Central memory CD8-positive, alpha-beta T cell (primary cell): ENCODE data around the gene UNC13D.
"Not testable (repeated sequence)": the region's sequence is repeated elsewhere in the genome, so short reads cannot be mapped to it uniquely, and the experiment has no call there.

Experiments used
- ATAC-seq: fragments of 150-1000 bp; cut with Tn5 transposase; replicated peaks from 2 replicates; pipeline ENCODE4 v1.10.0; 2022; ENCODE audit warnings: mild to moderate bottlenecking, moderate FRiP score, moderate number of reproducible peaks; ENCODE audit not compliant: poor library complexity, severe bottlenecking; ENCODE audit errors: extremely low read depth
- DNase-seq, 2 donors: peaks; one replicate each; pipeline ENCODE4 v3.0.0; 2021; ENCODE audit warnings: low spot score in 2 of 2
- H3K27ac Mint-ChIP-seq: one replicate; pipeline ENCODE4 v1.8.0; 2022; ENCODE audit warnings: low read depth, mild to moderate bottlenecking, moderate library complexity, mixed read lengths
- H3K27me3 Mint-ChIP-seq: one replicate; pipeline ENCODE4 v1.8.0; 2022; ENCODE audit warnings: mixed read lengths
- H3K36me3 Mint-ChIP-seq: one replicate; pipeline ENCODE4 v1.8.0; 2022; ENCODE audit warnings: mild to moderate bottlenecking, moderate library complexity, mixed read lengths; ENCODE audit not compliant: insufficient read depth
- H3K4me1 Mint-ChIP-seq: one replicate; pipeline ENCODE4 v1.8.0; 2022; ENCODE audit warnings: mixed read lengths
- H3K4me3 Mint-ChIP-seq: one replicate; pipeline ENCODE4 v1.8.0; 2022; ENCODE audit warnings: mild to moderate bottlenecking, moderate library complexity, mixed read lengths
- H3K9me3 Mint-ChIP-seq: one replicate; pipeline ENCODE4 v1.8.0; 2022; ENCODE audit warnings: mixed read lengths

The UNC13D gene

DNA sequence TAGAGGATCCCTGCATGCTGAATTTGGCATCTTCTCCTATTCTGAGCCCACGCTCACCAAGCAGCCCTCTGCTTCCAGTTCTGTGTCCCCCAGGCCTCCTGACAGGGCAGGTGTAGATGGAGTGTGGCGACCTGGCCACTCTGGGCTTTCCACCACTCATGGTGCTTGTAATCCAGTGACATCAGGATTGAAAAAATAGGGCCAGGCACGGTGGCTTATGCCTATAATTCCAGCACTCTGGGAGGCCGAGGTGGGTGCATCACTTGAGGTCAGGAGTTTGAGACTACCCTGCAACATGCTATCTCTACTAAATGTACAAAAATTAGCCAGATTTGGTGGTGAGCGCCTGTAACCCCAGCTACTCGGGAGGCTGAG is 30.2 kb downstream of the UNC13D start:
- DNase-seq (no peak), ATAC-seq (no peak)
- Mint-ChIP-seq H3K9me3 (no peaks in the 10 kb centered on the region), H3K27ac (no peak overlapping the region), H3K27me3 (no peaks in the 10 kb centered on the region), H3K4me1 (peaks cover 4% of the 10 kb centered on the region), H3K4me3 (no peak overlapping the region), H3K36me3 (peaks cover 15% of the 10 kb centered on the region)

DNA sequence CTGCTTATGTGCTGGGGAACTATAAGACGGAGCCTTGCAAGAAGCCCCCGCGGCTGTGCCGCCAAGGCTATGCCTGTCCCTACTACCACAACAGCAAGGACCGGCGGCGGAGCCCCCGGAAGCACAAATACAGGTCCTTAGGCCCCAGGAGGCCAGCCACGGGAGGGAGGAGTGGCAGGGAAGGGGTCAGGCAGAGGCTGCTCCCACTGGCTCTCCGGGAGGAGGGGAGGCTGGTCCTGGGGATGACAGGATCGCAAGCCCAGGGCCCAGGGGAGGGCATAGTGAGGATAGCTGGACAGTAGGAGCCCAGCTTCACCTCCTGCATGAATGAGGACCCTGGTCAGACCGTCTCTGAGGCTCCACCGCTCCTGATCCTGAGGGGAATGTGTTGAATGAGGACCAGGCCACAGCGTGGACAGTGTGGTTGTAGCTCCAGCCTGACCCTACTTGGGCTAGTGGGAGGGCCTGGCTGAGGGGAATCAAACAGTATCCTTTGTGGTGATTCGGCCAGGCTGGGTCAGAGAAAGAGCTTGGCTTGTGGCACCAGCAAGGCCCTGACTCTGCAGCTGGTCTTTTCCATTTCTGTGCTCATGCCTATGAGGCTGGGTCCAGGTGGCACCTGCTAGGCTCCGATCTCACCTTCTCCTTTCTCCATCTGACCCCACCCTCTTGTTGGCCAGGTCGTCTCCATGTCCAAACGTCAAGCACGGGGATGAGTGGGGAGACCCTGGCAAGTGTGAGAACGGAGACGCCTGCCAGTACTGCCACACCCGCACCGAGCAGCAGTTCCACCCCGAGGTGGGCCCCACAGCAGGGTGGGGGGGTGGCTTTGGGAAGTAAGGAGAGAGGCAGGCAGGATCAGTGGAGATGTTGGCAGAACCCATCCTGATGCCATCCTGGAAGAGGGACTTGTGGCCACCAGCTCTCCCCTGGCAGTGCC is 30.9 kb downstream of the UNC13D start:
- H3K27ac Mint-ChIP-seq, result no peak overlapping the region
- no peak for ATAC-seq
- H3K36me3 Mint-ChIP-seq, result peaks cover 13% of the 10 kb centered on the region
- H3K4me1 Mint-ChIP-seq, result peaks cover 4% of the 10 kb centered on the region
- DNase-seq, result no peak
- no peaks in the 10 kb centered on the region for H3K27me3 Mint-ChIP-seq
- no peaks in the 10 kb centered on the region for H3K9me3 Mint-ChIP-seq
- H3K4me3 Mint-ChIP-seq, result no peak overlapping the region

DNA sequence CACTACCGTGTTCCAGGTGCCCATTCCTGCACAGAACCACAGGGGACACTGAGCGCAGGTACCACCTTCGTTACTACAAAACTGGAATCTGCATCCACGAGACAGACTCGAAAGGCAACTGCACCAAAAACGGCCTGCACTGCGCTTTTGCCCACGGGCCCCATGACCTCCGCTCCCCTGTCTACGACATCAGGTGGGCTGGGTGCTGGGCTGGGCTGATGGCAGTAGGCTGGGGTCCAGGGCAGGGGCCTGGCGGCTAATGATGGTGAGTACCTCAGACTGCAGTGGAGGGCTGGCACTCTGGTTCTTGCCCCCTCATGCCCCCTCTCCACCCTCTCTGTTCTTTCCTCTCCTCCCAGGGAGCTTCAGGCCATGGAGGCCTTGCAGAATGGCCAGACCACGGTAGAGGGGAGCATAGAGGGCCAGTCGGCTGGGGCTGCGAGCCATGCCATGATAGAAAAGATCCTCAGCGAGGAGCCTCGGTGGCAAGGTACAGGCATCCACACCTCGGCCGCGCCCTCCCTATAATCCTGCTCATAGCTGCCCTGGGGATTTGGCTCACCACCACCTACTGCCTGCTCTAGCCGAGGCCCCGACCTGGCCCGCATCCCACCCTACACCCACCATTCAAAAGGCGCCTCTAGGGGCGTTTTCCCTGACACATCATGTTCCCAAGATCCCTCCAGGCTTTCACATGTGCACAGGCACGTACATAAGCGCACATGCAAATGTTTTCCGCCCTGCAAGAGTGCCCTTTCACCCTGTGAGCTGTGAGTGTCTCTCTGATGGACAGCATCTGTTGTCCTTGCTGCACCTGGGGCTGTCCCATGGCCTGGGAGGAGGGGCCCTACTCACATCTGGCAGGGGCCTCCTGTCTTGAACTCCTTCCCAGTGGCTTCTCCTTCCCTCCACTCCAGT is 31.8 kb downstream of the UNC13D start:
- peaks cover 11% of the 10 kb centered on the region for H3K36me3 Mint-ChIP-seq
- no peaks in the 10 kb centered on the region for H3K27me3 Mint-ChIP-seq
- no peaks in the 10 kb centered on the region for H3K9me3 Mint-ChIP-seq
- H3K4me1 Mint-ChIP-seq, result peaks cover 5% of the 10 kb centered on the region
- ATAC-seq, result no peak
- H3K4me3 Mint-ChIP-seq, result no peak overlapping the region
- no peak overlapping the region for H3K27ac Mint-ChIP-seq
- no peak for DNase-seq

DNA sequence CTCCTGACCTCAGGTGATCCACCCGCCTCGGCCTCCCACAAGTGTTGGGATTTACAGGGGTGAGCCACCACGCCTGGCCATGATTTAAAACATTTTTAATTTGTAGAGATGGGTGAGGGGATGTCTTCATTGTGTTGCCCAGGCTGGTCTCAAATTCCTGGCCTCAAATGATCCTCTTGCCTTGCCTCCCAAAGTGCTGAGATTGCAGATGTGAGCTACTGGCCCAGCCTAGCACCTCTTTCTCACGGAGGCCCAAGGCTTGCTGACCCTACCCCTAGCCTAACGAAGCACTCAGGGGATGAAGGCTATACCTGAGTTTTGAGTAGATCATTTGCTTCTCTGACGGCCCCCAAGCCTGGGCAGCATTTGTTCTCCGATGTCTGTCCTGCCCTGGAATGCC is 33.0 kb downstream of the UNC13D start:
- no peak for DNase-seq
- no peak overlapping the region for H3K27ac Mint-ChIP-seq
- H3K4me1 Mint-ChIP-seq, result peaks cover 5% of the 10 kb centered on the region
- peaks cover 10% of the 10 kb centered on the region for H3K36me3 Mint-ChIP-seq
- H3K9me3 Mint-ChIP-seq, result no peaks in the 10 kb centered on the region
- H3K4me3 Mint-ChIP-seq, result no peak overlapping the region
- no peak for ATAC-seq
- no peaks in the 10 kb centered on the region for H3K27me3 Mint-ChIP-seq

DNA sequence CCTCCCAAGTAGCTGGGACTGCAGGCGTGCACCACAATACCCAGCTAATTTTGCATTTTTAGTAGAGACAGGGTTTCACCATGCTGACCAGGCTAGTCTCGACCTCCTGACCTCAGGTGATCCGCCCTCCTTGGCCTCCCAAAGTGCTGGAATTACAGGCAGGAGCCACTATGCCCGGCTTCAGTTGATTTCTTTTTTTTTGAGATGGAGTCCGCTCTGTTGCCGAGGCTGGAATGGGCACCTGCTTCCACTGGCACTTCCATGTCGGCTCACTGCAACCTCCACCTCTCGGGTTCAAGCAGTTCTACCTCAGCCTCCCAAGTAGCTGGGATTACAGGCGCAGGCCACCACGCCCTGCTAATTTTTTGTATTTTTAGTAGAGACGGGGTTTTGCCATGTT is 33.4 kb downstream of the UNC13D start:
- not testable (repeated sequence) for H3K27ac Mint-ChIP-seq, H3K4me3 Mint-ChIP-seq, ATAC-seq, H3K4me1 Mint-ChIP-seq, DNase-seq, H3K9me3 Mint-ChIP-seq, H3K27me3 Mint-ChIP-seq
- H3K36me3 Mint-ChIP-seq, result peaks cover 10% of the 10 kb centered on the region

DNA sequence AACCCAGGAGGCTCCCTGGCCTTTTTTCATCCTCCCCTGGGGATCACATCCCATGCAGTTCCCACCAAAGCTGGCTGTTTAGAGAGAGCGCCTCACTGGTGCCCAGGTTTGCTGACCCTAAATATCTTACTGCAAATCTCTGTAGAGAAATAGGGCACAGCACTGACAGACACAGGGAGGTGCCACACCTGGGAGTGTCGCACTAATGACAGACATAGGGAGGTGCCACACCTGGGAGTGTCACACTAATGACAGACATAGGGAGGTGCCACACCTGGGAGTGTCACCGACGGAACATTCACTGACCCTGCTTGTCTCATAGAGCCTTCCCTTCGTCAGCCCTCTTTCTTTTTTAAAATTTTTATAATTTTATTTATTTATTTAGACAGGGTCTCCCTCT is 34.0 kb downstream of the UNC13D start:
- Mint-ChIP-seq H3K27ac (no peak overlapping the region), H3K36me3 (peaks cover 11% of the 10 kb centered on the region), H3K27me3 (no peaks in the 10 kb centered on the region), H3K4me1 (peaks cover 5% of the 10 kb centered on the region), H3K9me3 (no peaks in the 10 kb centered on the region), H3K4me3 (no peak overlapping the region)
- no peak for ATAC-seq
- DNase-seq, result no peak

DNA sequence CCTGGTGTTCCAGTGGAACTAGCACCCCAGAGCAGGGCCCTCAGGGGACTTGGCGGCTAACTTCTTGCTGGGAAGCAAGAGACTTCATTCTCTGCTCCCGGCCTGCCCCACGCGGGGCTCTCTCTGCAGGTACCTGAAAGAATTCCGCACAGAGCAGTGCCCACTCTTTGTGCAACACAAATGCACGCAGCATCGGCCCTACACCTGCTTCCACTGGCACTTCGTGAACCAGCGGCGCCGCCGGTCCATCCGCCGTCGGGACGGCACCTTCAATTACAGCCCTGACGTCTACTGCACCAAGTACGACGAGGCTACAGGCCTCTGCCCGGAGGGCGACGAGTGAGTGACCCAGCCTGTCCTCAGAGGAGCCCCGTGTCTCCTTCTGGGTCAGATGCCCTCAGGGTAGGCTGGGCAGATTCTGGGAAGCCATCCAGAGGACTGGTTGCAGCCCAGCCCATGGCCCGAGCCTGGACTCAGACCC is 34.5 kb downstream of the UNC13D start:
- DNase-seq (no peak), ATAC-seq (no peak)
- Mint-ChIP-seq H3K27me3 (no peaks in the 10 kb centered on the region), H3K36me3 (peaks cover 11% of the 10 kb centered on the region), H3K4me1 (peaks cover 5% of the 10 kb centered on the region), H3K27ac (no peak overlapping the region), H3K4me3 (no peak overlapping the region), H3K9me3 (no peaks in the 10 kb centered on the region)

DNA sequence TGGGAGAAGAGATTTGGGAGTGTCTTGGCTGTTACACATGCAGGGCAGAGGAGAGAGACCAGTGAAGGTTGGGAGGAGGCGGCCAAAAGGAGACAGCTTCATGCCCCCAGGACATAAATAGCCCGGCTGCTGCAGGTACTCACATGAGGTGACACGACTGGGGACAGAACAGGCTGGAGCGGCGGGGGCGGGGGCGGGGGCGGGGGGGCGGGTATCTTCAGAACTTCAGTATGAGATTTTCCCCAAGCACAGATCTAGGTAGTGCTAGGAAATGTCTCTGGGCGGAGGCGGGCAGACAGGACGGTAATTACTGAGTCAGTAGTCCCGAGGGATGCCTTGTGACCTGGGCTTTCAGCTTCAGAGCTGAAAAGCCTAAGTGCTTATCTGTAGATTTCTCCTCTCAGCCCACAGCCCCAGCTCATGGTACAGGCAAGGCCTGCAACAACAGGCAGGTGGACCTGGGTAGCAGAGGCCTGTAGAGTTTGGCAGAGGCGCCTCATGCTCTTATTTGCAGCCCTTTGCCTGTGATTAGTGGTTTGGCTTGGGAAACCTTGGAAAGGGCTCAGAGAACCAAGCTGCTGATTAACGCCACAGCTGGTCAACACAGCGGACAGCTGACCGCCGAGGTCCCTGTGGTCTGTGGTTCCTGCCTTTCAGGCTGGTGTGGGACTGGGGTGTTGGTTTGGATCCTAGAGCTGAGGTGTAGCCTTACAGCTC is 35.1 kb downstream of the UNC13D start:
- DNase-seq, result no peak
- peaks cover 5% of the 10 kb centered on the region for H3K4me1 Mint-ChIP-seq
- ATAC-seq, result no peak
- H3K9me3 Mint-ChIP-seq, result no peaks in the 10 kb centered on the region
- no peaks in the 10 kb centered on the region for H3K27me3 Mint-ChIP-seq
- H3K4me3 Mint-ChIP-seq, result no peak overlapping the region
- H3K27ac Mint-ChIP-seq, result peak overlapping the region; percentile 3
- peaks cover 10% of the 10 kb centered on the region for H3K36me3 Mint-ChIP-seq

DNA sequence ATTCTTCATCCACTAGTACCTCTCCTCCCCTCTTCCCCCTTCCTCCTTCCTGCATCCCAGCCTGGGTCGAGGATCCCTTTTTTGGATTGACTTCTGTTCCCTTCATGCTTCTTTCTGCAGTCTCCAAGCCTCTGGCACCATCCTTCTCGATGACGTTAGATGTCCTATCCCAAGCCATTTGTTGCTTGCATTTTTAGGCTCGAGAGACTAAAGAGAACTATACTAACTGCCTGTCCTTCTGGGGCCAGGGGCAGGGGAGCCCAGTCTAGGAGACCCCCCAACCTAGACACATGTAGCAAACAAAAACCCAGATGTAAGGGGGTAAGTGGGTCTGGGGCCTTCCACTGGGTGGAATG is 35.7 kb downstream of the UNC13D start:
- Mint-ChIP-seq H3K9me3 (no peaks in the 10 kb centered on the region), H3K4me1 (peaks cover 5% of the 10 kb centered on the region), H3K36me3 (peaks cover 7% of the 10 kb centered on the region), H3K4me3 (no peak overlapping the region), H3K27ac (peak overlapping the region; percentile 3), H3K27me3 (no peaks in the 10 kb centered on the region)
- DNase-seq (no peak), ATAC-seq (no peak)

DNA sequence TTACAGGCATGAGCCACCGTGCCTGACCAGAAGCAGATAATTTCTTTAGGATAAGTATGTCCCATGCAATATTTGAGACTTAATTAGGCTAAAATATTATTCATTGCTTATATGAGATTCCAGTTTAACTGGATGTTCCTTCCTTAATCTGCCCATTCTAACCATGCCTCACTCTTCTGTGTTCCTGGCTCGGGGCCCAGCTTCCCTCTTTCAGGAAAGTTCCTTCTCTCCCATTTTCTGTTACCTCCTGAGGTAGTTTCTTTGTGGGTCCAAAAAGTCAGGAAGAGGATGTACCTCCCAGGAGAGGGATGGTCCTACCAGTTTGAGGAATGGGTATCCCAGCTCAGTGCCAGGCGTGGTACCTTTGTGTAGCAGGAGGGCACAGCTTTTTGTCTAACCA is 36.3 kb downstream of the UNC13D start:
- no peaks in the 10 kb centered on the region for H3K9me3 Mint-ChIP-seq
- no peak overlapping the region for H3K4me3 Mint-ChIP-seq
- H3K4me1 Mint-ChIP-seq, result peaks cover 5% of the 10 kb centered on the region
- no peaks in the 10 kb centered on the region for H3K27me3 Mint-ChIP-seq
- H3K27ac Mint-ChIP-seq, result no peak overlapping the region
- DNase-seq (no peak), ATAC-seq (no peak)
- H3K36me3 Mint-ChIP-seq, result peaks cover 9% of the 10 kb centered on the region

DNA sequence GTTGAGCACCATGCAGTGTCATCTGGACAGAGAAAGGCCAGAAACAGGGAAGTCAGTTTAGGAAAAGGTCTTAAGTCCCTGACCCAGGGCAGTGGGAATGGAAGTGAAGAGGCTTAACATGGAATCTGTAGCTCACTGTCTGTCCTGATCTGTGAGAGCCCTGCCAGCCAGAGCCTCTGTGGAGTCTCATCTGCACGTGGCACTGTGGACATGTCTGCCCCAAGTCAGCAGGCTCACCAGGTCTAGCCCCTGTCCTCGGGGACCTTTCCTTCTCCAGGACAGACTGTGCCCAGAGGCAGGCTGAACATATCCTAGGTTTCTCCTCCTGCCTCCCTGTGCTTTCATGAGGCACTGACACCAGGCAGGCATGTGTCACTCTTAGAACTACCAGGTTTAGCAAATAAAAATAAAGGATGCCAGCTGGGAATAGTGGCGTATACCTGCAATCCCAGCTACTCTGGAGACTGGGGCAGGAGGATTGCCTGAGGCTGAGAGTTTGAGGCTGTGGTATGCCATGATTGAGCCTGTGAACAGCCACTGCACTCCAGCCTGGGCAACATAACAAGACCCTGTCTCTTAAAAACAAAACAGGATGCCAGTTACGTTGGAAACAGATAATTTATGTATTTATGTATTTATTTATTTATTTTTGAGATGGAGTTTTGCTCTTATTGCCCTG is 37.2 kb downstream of the UNC13D start:
- Mint-ChIP-seq H3K4me3 (no peak overlapping the region), H3K9me3 (no peaks in the 10 kb centered on the region), H3K4me1 (peaks cover 5% of the 10 kb centered on the region), H3K27me3 (no peaks in the 10 kb centered on the region), H3K27ac (peak overlapping the region; percentile 65), H3K36me3 (peaks cover 9% of the 10 kb centered on the region)
- DNase-seq (no peak), ATAC-seq (no peak)

DNA sequence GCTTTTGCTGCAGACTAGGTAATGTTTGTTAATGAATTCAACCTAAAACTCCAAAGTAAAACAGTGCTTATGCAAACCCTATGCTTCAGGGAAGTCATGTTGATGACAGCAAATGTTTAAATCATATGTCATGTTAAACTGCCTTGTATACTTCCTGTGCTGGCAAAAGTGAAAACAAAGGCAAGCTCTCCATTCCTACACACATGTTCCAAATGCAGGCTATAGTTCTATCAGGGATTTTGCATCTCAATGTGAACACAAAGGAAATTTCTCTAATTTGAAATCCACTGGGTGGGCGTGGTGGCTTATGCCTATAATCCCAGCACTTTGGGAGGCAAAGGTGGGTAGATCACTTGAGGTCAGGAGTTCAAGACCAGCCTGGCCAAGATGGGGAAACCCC is 40.3 kb downstream of the UNC13D start:
- H3K9me3 Mint-ChIP-seq, result no peaks in the 10 kb centered on the region
- no peak for ATAC-seq
- H3K36me3 Mint-ChIP-seq, result peaks cover 15% of the 10 kb centered on the region
- H3K4me3 Mint-ChIP-seq, result no peak overlapping the region
- no peak for DNase-seq
- no peaks in the 10 kb centered on the region for H3K27me3 Mint-ChIP-seq
- no peak overlapping the region for H3K27ac Mint-ChIP-seq
- peaks cover 13% of the 10 kb centered on the region for H3K4me1 Mint-ChIP-seq
